Thyroid gland (tissue), 4 donors: ENCODE results near the gene ARPP19. TPM values are rescaled to one million over a fixed set of nuclear protein-coding genes. Genes with fewer than 3 reads are reported as not detected.
"Not testable (repeated sequence)": the region's sequence is repeated elsewhere in the genome, so short reads cannot be mapped to it uniquely, and the experiment has no call there.

ENCODE experiments used
- DNase-seq, 2 donors: peaks; one replicate each; pipeline ENCODE4 v3.0.0-alpha.2; 2019
- H3K27ac ChIP-seq, 3 donors: fragments of 200-600 bp; sonication (generic); 1 replicate in 2 of 3; 2 replicates in 1 of 3; pipeline ENCODE4 v1.5.1; 2016 to 2019; ENCODE audit warnings: mild to moderate bottlenecking in 1 of 3, moderate library complexity in 1 of 3
- H3K27me3 ChIP-seq: fragments of 200-600 bp; sonication (generic); one replicate; pipeline ENCODE4 v1.5.1; 2019
- H3K36me3 ChIP-seq, 2 donors: fragments of 200-600 bp; sonication (generic); one replicate each; pipeline ENCODE4 v1.5.1; 2016 to 2019
- H3K4me1 ChIP-seq, 2 donors: fragments of 200-600 bp; sonication (generic); one replicate each; pipeline ENCODE4 v1.5.1; 2017 to 2019
- H3K4me3 ChIP-seq, 3 donors: fragments of 200-600 bp; sonication (generic); replicated peaks in 1 of 3; 1 replicate in 2 of 3; 2 replicates in 1 of 3; pipeline ENCODE4 v1.5.1; 2016; ENCODE audit warnings: mild to moderate bottlenecking in 1 of 3
- H3K9me3 ChIP-seq: fragments of 200-600 bp; sonication (generic); one replicate; pipeline ENCODE4 v1.5.1; 2017
- CTCF ChIP-seq, 6 experiments: fragments of 200-600 bp in 3 of 6; fragments of 450-650 bp in 3 of 6; sonication (generic) in 3 of 6; IDR thresholded peaks; one replicate each; pipeline ENCODE4 v1.5.1; 2016 to 2019; ENCODE audit warnings: antibody characterized with exemption in 6 of 6, mild to moderate bottlenecking in 2 of 6, inconsistent platforms in 1 of 6, moderate library complexity in 1 of 6
- POLR2A ChIP-seq, 2 donors: fragments of 450-650 bp; IDR thresholded peaks; one replicate each; pipeline ENCODE4 v1.6.1; 2017; ENCODE audit warnings: antibody characterized with exemption in 2 of 2, mild to moderate bottlenecking in 2 of 2, moderate library complexity in 1 of 2
- WGBS, 2 donors: methylation state at CpG; one replicate each; pipeline ENCODE4 v1.1.5; 2017; 5-methylcytosine and 5-hydroxymethylcytosine counted together
- intact Hi-C: fragments of 100-400 bp; cut with DNase I; formaldehyde crosslinking; loops from one replicate; pipeline ENCODE4 v1.15.1; 2023
- total RNA-seq, 4 donors: library from RNA; depleted of rRNA; stranded (reverse); fragments of >200 nt; gene quantifications; one replicate each; pipeline ENCODE4 v1.2.3, GENCODE V29; 2016

The ARPP19 gene
- total RNA-seq, 4 donors from 2014 or later: 148 to 221 (median 202) TPM

DNA sequence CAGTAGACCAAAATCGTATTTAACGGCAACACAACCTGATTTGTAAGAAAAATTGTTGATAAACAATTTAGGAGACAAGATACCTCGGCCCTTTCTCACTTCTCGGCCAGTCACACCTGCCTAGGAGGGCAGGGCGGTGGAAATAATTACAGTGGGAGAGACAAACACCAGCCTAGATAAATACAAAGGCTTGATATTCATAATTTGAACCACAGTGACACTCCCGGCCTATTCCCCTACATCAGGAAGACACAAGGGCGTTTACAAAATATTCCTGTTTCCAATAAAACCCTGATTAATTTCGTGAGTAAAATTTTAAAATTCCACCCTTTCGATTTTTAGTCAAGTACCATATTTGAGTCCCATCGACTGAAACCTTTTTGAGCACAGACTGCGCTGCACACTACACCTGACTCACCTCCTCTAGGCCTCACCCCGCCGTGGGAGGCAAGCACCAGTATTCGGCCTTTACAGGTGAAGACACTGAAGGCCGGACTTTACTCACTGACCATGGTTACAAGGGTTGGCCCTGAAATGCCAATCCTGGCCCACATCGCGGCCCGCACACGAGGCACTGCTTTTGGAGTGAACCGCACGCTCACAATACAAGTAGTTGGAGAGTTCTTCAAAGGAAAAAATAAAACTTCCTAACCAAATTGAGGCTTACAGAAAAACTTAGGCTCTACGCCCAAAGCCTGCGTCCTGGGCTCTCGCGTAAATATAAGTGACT is 794 bp downstream of the ARPP19 start:
- Histone ChIP-seq H3K36me3 (no peaks in the 10 kb centered on the region), H3K27me3 (no peaks in the 10 kb centered on the region), H3K4me3 (peak overlapping the region; percentile 57 to 72 (median 62)), H3K27ac (peak overlapping the region; percentile 95 to 100 (median 96)), H3K9me3 (no peaks in the 10 kb centered on the region), H3K4me1 (peaks cover 34 to 46% of the 10 kb centered on the region in 2 donors)
- WGBS, 2 donors: 4 to 5% methylated on average over 25 of the region's 25 CpGs
- no peak for TF ChIP-seq CTCF (IDR thresholded peaks at IDR 0.05)
- TF ChIP-seq POLR2A (IDR thresholded peaks at IDR 0.05): peak in 1 of 2 donors; percentile 14
- DNase-seq: peak; percentile 63 to 72
- intact Hi-C loops: loop anchor here (5.0 to 10.0 kb wide), 2 partner anchors 41 to 107 kb away; partner anchors contain the start of genes ATOSA and MYO5A

GRCh38 chr15:52566889-52567288 is 1.9 kb downstream of the ARPP19 start:
- Histone ChIP-seq H3K27ac (peak overlapping the region in 2 of 3 donors; percentile 96 to 100), H3K9me3 (no peaks in the 10 kb centered on the region), H3K4me1 (peaks cover 37 to 46% of the 10 kb centered on the region in 2 donors), H3K36me3 (no peaks in the 10 kb centered on the region), H3K4me3 (peak overlapping the region in 1 of 3 donors; percentile 72), H3K27me3 (no peaks in the 10 kb centered on the region)
- peak in 1 of 2 donors; percentile 19 for DNase-seq
- TF ChIP-seq CTCF (IDR thresholded peaks at IDR 0.05): no peak
- peak in 1 of 2 donors; percentile 56 for TF ChIP-seq POLR2A (IDR thresholded peaks at IDR 0.05)
- intact Hi-C loops: loop anchor here (5.0 to 10.0 kb wide), 2 partner anchors 40 to 108 kb away; partner anchors contain the start of genes ATOSA and MYO5A
- 52 to 53% methylated on average over 4 of the region's 4 CpGs for WGBS, 2 donors

- peak overlapping the region; percentile 28 to 100 (median 96) for H3K27ac ChIP-seq
- intact Hi-C loops: loop anchor here (5.0 to 10.0 kb wide), 2 partner anchors 38 to 109 kb away; partner anchors contain the start of genes ATOSA and MYO5A
- WGBS, 2 donors: 89 to 93% methylated on average over 13 of the region's 13 CpGs
- not testable (repeated sequence) for H3K9me3 ChIP-seq, H3K27me3 ChIP-seq, DNase-seq, H3K4me3 ChIP-seq, H3K36me3 ChIP-seq
- peaks cover 45 to 46% of the 10 kb centered on the region in 2 donors for H3K4me1 ChIP-seq
These were observed 3.1 kb downstream of the ARPP19 start for GRCh38 chr15:52565417-52566358.

GRCh38 chr15:52563501-52564060 is 5.2 kb downstream of the ARPP19 start:
- Histone ChIP-seq H3K4me1 (peaks cover 46 to 58% of the 10 kb centered on the region in 2 donors), H3K27ac (no peak overlapping the region), H3K4me3 (no peak overlapping the region), H3K27me3 (no peaks in the 10 kb centered on the region), H3K9me3 (no peaks in the 10 kb centered on the region), H3K36me3 (no peaks in the 10 kb centered on the region)
- TF ChIP-seq CTCF (IDR thresholded peaks at IDR 0.05) (no peak), POLR2A (IDR thresholded peaks at IDR 0.05) (no peak)
- 88 to 90% methylated on average over 4 of the region's 4 CpGs for WGBS, 2 donors
- DNase-seq: no peak
- intact Hi-C loops: loop anchor here (10.0 kb wide), 1 partner anchor 111 kb away; the partner anchor contains the start of gene ATOSA

- no peak overlapping the region for H3K27ac ChIP-seq
- H3K4me3 ChIP-seq: no peak overlapping the region
- TF ChIP-seq POLR2A (IDR thresholded peaks at IDR 0.05): no peak
- no peak for TF ChIP-seq CTCF (IDR thresholded peaks at IDR 0.05)
- DNase-seq: no peak
- H3K27me3 ChIP-seq: no peaks in the 10 kb centered on the region
- intact Hi-C loops: no loop called here
- no peaks in the 10 kb centered on the region for H3K9me3 ChIP-seq
- peaks cover 0 to 5% of the 10 kb centered on the region in 2 donors for H3K36me3 ChIP-seq
- 90 to 96% methylated on average over 2 of the region's 2 CpGs for WGBS, 2 donors
- H3K4me1 ChIP-seq: peaks cover 19 to 43% of the 10 kb centered on the region in 2 donors
These were observed 9.3 kb downstream of the ARPP19 start for GRCh38 chr15:52559575-52559974.
